Measurements from ENCODE around the gene TWF1.
"Not testable (repeated sequence)": the region's sequence is repeated elsewhere in the genome, so short reads cannot be mapped to it uniquely, and the experiment has no call there.

The TWF1 gene

DNA sequence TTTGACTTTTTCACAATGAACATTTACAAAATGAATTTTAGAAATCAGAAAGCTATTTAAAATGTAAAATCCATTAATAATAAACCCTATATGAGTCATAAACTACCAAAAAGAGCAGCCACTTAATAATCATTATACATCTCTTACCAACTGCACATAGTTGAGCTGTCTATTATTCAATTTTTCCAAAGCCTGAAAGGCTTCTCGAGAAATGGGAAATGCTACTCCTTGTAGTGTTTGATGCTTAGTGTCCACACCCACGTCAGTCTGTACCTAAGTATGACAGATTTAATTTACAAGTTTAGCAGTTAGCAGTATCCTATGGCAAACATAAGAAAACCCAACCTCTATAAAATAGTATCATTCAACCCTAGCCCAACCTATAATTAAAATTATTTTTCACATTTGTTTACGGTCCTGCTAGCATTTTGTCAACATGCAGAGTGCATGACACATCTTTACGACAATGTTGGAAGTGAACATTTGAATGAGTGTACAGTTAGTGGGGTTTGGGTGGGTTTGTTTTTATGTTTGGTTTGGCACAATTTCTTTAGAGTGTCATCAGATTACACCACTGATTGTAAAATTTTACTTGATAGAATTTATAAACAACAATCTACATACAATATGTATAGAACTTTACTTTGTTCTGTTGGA is 8.4 kb downstream of the TWF1 start:
- no peak for DNase-seq

DNA sequence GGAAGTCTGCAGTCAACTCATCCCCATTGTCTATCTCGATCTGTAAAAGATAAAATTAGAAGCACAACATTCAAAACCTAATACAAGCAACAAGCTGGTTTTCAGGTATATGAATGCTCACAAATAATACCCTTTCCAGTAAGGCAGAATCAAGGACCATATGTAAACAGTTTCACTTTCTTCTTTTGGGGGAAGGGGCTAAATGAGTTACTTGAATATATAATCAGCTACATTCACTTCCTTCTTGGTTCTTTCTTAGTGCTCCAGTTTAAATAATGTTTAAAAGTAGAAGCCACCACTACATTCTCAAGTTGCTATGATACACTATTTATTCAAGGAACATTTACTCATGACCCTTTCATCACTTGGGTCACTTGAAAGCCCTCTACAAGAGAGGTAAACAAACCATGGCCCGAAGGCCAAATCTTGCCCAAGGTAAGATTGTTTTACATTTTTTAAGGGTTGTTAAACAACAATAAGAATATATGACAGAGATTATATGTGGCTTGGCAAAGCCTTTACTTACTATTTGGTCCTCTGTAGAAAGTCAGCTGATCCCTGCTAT is 10.3 kb downstream of the TWF1 start:
- DNase-seq: no peak

DNA sequence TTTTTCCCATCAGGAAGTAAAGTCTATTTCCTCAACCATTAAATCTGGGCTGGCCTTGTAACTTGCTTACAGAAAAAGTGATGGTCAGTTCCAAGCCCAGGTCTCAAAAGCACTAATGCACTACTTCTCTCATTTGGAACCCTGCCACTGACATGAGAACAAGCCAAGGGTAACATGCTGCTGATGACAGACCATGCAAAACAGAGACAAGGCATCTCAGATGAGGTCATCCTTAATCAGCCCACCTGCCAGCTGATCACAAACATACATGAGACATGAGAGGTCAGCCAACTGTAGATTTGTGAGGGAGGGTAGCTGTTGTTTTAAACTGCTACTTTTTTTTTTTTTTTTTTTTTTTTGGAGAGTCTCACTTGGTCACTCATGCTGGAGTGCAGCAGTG is 16.2 kb downstream of the TWF1 start:
- DNase-seq: peak in 1 of 2 experiments; percentile 69

DNA sequence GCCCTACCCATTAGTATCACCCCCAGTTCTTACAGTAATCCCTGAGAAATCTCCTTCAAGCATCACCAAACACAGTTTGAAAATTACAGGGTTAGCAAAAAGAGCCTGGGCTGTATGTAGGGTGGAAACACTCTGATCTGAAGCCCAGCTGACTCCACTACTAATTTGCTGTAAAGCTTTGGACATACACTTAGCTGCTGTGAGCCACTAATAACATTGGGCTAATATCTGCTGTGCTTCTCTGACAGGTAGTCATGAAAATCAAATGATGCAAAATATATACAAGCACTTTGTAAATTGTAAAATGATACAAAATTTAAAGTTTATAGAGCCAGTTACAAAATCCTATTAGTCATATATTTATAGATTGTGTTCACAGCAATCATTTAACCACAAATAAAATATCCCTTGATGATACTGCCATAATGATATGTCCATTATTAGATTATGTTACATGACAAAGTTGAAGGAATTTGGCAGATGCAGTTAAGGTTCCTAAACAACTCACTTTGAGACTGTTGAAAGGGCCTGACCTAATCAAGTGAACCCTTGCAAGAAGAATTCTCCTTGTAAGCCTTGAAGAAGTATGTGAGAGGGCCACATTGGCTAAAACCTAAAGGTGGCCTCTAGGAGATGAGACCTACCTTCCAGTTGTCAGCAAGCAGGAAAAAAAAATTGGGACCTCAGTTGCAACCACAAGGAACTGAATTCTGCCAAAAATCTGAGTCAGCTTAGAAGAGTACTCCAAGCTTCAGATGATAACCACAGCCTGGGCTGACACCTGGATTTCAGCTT is 19.0 kb downstream of the TWF1 start:
- no peak for DNase-seq

DNA sequence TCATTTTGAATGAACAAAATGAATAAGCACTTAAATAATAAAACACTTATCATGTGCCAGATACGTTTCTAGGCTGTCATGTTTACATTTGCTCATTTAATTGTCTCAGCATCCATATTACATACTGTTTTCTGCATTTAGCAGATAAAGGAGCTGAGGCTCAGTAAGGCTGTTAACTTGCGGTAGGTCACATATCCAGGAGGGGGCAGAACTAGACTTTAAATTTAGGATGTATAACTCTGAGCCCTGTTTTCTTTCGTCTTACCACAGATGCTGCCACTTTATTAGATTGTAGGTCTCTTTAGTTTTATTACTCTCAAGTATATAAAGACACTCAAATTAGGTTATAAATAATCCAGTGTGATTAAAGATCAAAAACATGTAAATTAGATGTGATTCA is 29.6 kb downstream of the TWF1 start:
- peak in 1 of 2 experiments; percentile 36 for DNase-seq

DNA sequence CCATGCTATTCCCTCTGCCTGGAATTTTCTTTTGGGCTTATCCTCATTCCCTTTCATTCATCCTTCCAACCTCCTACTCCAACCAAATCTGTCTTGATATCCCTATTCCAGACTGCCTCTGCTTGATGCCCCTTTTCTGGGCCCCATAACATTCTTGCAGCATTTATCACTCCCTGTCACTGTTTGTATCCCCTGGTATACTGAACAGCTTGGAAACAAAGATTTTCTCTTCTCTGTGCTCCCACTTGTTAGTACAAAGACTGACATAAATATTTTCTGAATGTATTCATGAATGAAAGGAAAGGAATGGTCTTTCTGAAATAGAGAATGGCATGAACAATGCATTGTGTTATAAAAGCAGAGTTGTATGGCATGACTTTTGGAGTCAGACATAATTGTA is 39.8 kb downstream of the TWF1 start:
- no peak for DNase-seq

DNA sequence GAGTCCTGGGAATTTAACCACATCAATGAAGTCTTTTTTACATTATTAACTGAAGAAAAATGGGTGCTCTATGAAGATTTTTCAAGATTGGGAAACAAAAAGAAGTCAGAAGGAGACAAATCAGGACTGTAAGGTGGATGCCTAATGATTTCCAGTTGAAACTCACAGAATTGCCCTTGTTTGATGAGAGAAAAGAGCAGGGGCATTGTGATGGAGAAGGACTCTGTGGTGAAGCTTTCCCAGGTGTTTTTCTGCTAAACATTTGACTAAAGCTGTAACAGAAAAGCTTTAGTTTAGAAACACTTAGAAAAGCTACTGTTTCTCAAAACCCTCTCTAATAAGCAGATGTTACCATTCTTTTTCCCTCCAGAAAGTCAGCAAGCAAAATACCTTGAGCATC is 41.6 kb downstream of the TWF1 start:
- no peak for DNase-seq

DNA sequence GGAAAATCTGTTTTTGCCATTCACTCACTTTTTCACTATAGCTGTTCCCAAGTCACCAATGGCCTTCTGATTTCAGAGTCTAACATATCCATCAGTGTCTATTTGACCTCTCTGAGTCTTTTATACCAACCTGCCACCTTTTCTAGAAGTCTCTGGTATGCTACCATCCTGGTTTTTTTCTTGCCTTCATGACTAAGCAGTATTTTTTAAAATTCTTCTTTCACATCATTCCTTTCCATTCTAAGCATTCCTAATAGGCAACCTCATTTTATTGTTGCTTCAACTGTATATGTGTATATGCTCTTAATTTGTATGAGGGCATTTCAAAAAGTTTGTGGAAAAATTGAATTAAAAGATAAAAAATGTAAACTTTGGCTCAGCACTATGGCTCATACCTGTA is 42.3 kb downstream of the TWF1 start:
- DNase-seq: no peak

DNA sequence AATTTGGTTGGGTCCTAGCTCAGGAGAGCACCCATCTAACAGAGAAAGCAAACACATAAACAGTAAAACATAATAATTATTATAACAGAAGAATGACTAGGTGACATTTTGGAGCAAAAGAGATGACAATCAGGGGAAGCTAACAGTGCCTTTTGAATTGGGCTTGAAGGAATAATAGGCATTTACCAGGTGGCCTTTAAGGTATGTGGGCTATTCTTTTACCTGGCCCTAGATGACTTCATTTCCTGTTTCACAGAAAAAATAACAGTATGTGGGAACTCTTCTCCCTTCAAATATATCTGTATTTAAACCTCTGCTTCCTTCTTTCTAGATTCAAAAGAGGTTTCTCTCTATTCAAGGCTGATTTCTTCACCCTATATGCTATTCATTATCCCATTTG is 43.5 kb downstream of the TWF1 start:
- DNase-seq: no peak

DNA sequence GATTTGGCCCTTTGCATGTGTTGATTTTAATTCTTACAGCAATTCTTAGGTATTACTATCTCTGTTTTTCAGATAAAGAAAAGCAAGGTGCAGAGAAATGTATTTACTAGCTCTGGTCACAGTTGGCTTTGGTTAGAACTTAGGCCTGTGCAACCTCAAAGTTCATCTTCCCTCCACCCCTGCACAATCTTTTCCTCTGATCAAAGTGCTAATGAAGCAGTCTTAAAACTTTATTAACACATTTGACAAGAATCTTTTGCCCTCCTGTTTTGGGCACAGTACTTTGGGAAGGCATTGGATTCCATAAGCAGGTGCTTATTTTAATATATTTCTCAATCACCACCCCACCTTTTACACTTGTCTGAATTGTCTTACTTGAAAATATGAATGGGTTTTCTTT is 44.6 kb downstream of the TWF1 start:
- no peak for DNase-seq

DNA sequence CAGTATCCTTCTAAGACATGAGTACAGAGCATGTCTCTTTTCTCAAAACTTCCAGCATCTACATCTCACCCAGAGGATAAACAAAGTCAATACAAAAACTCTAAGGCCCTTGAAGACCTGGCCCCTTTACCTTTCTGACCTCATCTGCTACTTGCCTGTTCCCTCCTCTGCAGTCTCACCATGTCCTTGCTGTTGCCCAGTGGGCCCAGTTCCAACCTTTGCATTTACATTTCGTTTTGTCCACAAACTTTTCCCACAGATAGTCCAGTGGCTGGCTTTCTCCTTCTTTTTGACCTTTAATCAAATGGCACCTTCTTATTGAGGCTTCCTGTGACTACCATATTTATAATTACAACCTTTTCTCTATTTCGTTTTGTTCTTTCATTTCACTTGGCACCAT is 45.7 kb downstream of the TWF1 start:
- DNase-seq: no peak

DNA sequence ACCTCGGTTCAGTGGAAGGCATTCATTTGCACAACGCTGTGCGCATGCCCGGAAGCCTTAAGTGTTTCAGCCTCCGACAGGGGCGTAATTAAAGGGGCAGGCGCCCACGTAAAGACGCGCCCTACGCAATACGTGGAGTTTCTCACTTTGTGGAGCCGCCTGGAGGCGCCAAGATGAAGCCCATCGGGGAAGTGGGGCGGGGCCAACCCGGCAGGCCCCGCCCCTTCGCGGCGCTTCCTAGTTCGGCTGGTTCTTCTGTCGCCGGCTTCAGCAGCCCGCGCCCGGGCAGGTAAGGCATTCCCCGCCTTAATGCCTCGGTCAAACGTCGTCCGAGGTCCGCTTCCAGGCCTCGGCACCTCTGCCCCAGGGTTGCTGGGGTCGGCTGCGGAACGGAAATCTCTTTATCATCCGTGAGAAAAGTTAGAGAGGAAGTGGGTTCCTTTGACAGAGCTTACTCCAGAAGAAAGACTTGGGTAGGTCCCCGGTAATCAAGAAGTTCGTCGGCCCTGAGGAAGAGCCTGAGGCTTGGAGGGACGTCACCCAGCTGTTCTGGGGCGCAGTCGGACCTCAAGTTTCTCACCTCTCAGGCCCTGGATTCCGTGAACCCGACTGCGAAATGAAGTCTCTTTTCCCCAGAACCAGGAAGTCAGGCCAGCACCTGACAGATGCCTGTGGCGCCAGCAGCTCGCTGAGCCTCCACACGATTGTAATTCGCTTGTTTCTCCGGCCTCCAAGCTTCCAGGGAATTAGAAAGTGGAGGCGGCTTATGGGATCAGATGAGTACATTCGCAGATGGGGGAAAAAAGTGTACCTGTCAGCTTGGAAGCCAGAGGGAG is 47.2 kb downstream of the TWF1 start, which contains the start of the genes IRAK4 and PUS7L:
IRAK4 (plus strand) TSS at position 224 of the 836 bp plus-strand sequence. CDS start 9,161 bp downstream, outside the sequence.
PUS7L (minus strand) TSS at position 63 of the 836 bp plus-strand sequence. CDS start 3,545 bp downstream, outside the sequence.
- peak; percentile 100 for DNase-seq

DNA sequence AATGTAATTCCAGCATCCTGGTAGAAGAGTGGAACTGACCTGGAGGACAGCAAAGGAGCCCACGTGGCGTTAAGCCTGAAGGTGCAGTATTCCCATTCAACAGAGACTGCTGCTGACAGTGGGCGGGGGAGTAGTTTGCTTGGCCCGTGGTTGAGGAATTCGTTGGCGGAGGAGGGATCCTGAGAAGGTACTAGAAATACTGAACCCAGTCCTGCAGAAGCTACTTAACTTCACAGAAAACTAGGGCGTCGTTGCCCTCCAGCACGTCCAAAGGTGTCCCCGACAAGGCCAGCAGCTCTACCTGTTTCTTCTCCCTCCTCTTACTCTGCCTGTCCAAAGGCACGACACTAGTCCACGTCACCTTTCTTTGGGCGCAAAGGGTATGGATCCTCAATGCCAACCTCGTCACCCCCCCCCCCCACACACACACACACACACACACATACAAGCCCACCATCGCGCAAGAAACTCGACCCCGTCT is 47.8 kb downstream of the TWF1 start:
- DNase-seq: peak; percentile 78 to 79

DNA sequence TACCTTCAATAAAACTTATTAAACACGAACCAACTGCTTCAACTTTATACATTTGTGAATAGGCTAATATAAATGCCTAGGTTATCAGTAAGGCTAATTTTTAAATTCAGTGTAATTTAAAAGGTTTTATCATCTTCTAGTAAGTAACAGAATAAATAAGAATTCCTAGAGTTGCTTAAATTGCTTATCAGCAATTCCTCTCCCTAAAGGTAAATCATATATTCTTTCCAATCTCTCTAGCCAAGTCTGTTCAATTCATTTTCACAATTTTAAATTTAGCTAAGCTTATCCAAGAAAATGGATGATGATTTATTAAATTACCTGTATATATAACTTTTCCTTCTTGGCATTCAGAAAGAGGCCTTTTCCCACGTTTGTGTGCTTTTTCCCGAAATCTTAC is 52.1 kb downstream of the TWF1 start:
- DNase-seq: no peak

DNA sequence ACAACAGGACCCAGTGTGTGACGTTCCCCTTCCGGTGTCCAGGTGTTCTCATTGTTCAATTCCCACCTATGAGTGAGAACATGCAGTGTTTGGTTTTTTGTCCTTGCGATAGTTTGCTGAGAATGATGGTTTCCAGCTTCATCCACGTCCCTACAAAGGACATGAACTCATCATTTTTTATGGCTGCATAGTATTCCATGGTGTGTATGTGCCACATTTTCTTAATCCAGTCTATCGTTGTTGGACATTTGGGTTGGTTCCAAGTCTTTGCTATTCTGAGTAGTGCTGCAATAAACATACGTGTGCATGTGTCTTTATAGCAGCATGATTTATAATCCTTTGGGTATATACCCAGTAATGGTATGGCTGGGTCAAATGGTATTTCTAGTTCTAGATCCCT is 54.8 kb downstream of the TWF1 start:
- DNase-seq: not testable (repeated sequence)

DNA sequence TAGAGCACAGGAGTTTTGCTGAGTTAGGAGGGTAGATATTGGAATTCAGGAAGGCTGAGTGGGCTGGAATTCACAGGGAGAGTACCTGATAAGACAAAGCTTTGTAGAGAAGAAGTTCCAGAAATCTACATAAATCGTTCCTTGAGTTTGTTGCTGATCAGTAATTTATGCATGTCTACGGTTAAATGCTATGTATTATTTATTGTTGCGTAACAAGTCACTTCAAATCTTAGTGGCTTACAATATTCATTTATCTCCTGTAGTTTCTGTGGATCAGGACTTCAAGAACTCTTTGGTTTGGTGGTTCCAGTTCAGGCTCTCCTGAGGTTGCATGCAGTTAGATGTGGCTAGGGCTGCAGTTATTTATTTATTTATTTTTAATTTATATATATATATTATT is 55.3 kb downstream of the TWF1 start:
- no peak for DNase-seq

DNA sequence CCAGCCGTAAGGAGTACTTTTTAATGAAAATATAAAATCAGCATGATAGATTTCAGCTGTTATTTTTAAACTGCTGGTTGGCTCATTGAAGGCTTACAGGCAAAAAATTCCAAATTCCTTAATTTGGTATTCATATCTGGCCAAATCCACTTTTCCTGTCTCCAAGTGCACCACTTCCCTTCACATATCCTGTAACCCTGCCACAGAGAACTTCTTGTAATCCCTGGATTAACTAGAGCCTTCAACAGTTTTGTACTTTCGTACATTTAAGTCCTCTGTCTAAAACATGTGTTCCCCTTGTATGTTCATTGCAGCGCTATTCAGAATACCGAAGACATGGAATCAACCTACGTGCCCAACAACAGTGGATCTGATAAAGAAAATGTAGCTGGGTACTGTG is 57.1 kb downstream of the TWF1 start:
- no peak for DNase-seq

DNA sequence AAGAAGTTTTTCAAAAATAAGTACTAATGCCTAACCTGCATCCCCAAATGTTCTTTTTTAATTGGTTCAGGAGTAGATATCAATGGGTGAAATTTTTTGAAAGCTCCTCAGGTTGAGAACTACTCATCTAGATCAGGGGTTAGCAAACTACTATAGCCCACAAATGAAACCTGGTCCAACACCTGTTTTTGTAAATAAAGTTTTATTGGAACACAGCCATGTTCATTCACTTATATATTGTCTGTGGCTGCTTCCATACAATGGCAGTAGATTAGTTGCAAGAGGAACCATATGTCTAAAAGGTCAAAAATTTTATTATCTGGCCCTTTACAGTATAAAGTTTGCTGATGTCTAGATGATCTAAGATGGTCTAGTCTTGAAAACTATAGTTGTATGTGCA is 61.3 kb downstream of the TWF1 start:
- no peak for DNase-seq
